Body of pancreas (tissue), 4 donors: ENCODE results near the gene PCMTD2. TPM values are rescaled to one million over a fixed set of nuclear protein-coding genes. Genes with fewer than 3 reads are reported as not detected.
"Not testable (repeated sequence)": the region's sequence is repeated elsewhere in the genome, so short reads cannot be mapped to it uniquely, and the experiment has no call there.

Source experiments
- ATAC-seq: fragments of 150-250 bp; one replicate; pipeline ENCODE4 v1.9.1; 2016
- DNase-seq, 4 donors: peaks; one replicate each; pipeline ENCODE4 v3.0.0-alpha.2; 2019
- H3K27ac ChIP-seq, 4 donors: fragments of 200-600 bp; sonication (generic); 1 replicate in 3 of 4; 2 replicates in 1 of 4; pipeline versions ENCODE4 v1.5.1 to v1.6.1; 2016 to 2019; ENCODE audit warnings: mild to moderate bottlenecking in 1 of 4, mixed read lengths in 1 of 4, moderate library complexity in 1 of 4
- H3K27me3 ChIP-seq, 2 donors: fragments of 200-600 bp; sonication (generic); one replicate each; pipeline ENCODE4 v1.6.0; 2016; ENCODE audit warnings: mild to moderate bottlenecking in 1 of 2
- H3K36me3 ChIP-seq, 2 donors: fragments of 200-600 bp; sonication (generic); replicated peaks in 1 of 2; 2 replicates each; pipeline ENCODE4 v1.5.1; 2016; ENCODE audit warnings: low read depth in 2 of 2; ENCODE audit not compliant: insufficient read depth in 1 of 2
- H3K4me1 ChIP-seq: fragments of 200-600 bp; sonication (generic); one replicate; pipeline ENCODE4 v1.6.0; 2016
- H3K4me3 ChIP-seq, 2 donors: fragments of 200-600 bp; sonication (generic); 1 replicate in 1 of 2; 2 replicates in 1 of 2; pipeline ENCODE4 v1.5.1; 2016 to 2019
- H3K9me3 ChIP-seq, 3 donors: fragments of 200-600 bp; sonication (generic); 1 replicate in 2 of 3; 2 replicates in 1 of 3; pipeline ENCODE4 v1.5.1; 2016
- WGBS, 2 donors: methylation state at CpG; one replicate each; pipeline ENCODE4 v1.1.5; 2017; 5-methylcytosine and 5-hydroxymethylcytosine counted together
- intact Hi-C: fragments of 100-400 bp; cut with DNase I; formaldehyde crosslinking; loops from one replicate; pipeline ENCODE4 v1.15.1; 2023
- small RNA-seq: library from RNA; depleted of rRNA; stranded (forward); fragments of <200 nt; gene quantifications from one replicate; pipeline ENCODE3, GENCODE V24; 2016
- total RNA-seq, 2 donors: library from RNA; depleted of rRNA; stranded (reverse); fragments of >200 nt; gene quantifications; one replicate each; pipeline ENCODE4 v1.1.0, GENCODE V29; 2016

The PCMTD2 gene
- total RNA-seq, 2 donors from 2014 or later: 25.1 to 45.9 TPM

- H3K9me3 ChIP-seq, H3K4me1 ChIP-seq, intact Hi-C loops, H3K4me3 ChIP-seq, H3K27me3 ChIP-seq, H3K27ac ChIP-seq, H3K36me3 ChIP-seq: not testable (repeated sequence)
- ATAC-seq: peak; percentile 33
- 3% methylated on average over 34 of the region's 87 CpGs; no CpG with 5 or more reads in 1 of the 2 donors for WGBS, 2 donors
- peak in 3 of 4 donors; percentile 18 to 43 (median 28) for DNase-seq
Observed at GRCh38 chr20:64316415-64317083, 61.0 kb downstream of the PCMTD2 start.

GRCh38 chr20:64317331-64317730, 61.8 kb downstream of the PCMTD2 start:
- H3K9me3 ChIP-seq, intact Hi-C loops, H3K36me3 ChIP-seq, H3K4me3 ChIP-seq, H3K4me1 ChIP-seq, H3K27ac ChIP-seq, DNase-seq, ATAC-seq, H3K27me3 ChIP-seq: not testable (repeated sequence)
- WGBS, 2 donors: 53% methylated on average over 7 of the region's 15 CpGs; no CpG with 5 or more reads in 1 of the 2 donors

DNA sequence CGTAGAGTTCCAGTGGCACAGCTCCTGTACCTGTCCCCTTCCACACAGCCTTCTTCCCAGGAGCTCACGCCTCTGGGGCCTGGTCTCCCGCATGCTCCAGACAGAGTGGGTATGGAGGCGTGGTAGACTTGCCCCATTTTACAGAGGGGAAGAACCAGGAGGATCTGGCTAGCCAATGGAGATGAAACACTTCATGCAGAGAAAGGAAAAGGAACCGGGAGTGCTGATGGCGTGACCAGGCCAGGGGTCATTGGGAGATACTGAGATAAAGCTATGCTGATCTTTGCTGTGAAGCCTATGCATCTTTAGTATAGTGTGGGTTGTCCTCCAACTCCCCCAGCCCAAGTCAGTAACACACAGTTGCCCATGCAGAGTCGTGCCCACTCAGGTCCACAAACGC, 62.5 kb downstream of the PCMTD2 start:
- not testable (repeated sequence) for H3K27ac ChIP-seq

GRCh38 chr20:64322031-64322789, 66.7 kb downstream of the PCMTD2 start:
- H3K4me1 ChIP-seq, H3K27me3 ChIP-seq, ATAC-seq, DNase-seq, H3K4me3 ChIP-seq, intact Hi-C loops, H3K9me3 ChIP-seq, H3K27ac ChIP-seq, H3K36me3 ChIP-seq: not testable (repeated sequence)
- 39 to 47% methylated on average over 7 of the region's 7 CpGs for WGBS, 2 donors

More for the DNA sequence above, 62.5 kb downstream of the PCMTD2 start:
- WGBS, 2 donors: 59 to 100% methylated on average over 2 of the region's 8 CpGs
- H3K9me3 ChIP-seq, H3K4me1 ChIP-seq, H3K4me3 ChIP-seq, DNase-seq, intact Hi-C loops, H3K27me3 ChIP-seq, ATAC-seq, H3K36me3 ChIP-seq: not testable (repeated sequence)

Small RNA genes lying within 50 kb of the gene (small RNA-seq; reads per million reads assigned to genes)
- not detected for gene AL137028.2

Other genes with a start within 250 kb of the PCMTD2 start
- 1 to 10 TPM in 1 of 2 donors, under 1 TPM in 1; 0.52 to 3.0 TPM for gene C20orf204, start 219.6 kb upstream of the PCMTD2 start, total RNA-seq
- 10 to 100 TPM in 1 of 2 donors, 1 to 10 TPM in 1; 6.5 to 17.1 TPM for gene SOX18, start 206.1 kb upstream of the PCMTD2 start, total RNA-seq
- gene TCEA2, start 192.6 kb upstream of the PCMTD2 start, total RNA-seq: 10 to 100 TPM; 16.6 to 17.5 TPM
- gene RGS19, start 176.2 kb upstream of the PCMTD2 start, total RNA-seq: 10 to 100 TPM in 1 of 2 donors, 1 to 10 TPM in 1; 9.1 to 14.5 TPM
- 1 to 10 TPM; 1.0 to 2.6 TPM for gene OPRL1, start 175.7 kb upstream of the PCMTD2 start, total RNA-seq
- gene LKAAEAR1, start 171.3 kb upstream of the PCMTD2 start, total RNA-seq: 1 to 10 TPM in 1 of 2 donors, not detected in 1; 3.9 TPM
- not detected for gene NPBWR2, start 148.2 kb upstream of the PCMTD2 start, total RNA-seq
- gene MYT1, start 91.3 kb upstream of the PCMTD2 start, total RNA-seq: under 1 TPM in 1 of 2 donors, not detected in 1; 0.99 TPM